ENCODE data around the gene ARL2BP. TPM values are rescaled to one million over a fixed set of nuclear protein-coding genes. Genes with fewer than 3 reads are reported as not detected.

Gene ARL2BP
- total and polyA plus RNA-seq, 9 of the 15 experiments (the other 6 are each of a cell fraction or from before 2014, with no cell fraction given): 16.7 to 41.8 (median 27.2) TPM

DNA sequence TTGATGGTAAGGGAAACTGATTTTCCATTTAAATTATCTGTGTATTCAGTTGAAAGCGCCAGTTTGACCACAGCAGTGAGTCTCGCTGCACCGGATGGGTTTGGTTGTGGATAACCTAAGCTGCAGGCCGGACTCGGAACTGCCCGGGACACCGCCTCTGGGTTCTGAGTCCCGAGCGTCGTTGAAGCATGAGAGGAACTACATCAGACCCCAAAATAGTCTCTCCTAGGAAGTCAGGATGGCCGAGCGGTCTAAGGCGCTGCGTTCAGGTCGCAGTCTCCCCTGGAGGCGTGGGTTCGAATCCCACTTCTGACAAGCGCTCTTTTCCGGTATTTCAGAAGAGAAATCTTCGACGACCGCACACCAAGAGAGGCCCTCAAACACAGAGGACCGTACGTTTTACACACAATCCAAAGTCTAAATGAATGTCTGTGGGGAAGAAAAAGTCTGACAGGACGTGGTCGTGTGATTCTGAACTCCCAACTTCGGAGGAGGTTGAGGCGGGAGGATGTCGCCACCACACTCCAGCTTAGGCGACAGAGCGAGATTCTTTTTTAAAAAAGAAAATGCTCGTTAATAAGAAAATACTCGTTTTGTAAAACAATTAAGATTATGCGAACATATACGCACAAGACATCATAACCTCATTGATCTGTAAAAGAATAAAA lies 54.8 kb downstream of the ARL2BP start (continued):
- TF ChIP-seq, protein P1, sequence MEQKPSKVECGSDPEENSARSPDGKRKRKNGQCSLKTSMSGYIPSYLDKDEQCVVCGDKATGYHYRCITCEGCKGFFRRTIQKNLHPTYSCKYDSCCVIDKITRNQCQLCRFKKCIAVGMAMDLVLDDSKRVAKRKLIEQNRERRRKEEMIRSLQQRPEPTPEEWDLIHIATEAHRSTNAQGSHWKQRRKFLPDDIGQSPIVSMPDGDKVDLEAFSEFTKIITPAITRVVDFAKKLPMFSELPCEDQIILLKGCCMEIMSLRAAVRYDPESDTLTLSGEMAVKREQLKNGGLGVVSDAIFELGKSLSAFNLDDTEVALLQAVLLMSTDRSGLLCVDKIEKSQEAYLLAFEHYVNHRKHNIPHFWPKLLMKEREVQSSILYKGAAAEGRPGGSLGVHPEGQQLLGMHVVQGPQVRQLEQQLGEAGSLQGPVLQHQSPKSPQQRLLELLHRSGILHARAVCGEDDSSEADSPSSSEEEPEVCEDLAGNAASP (IDR thresholded peaks at IDR 0.05): no peak
- no peak for TF ChIP-seq ZNF263 (CRISPR knock-in tag; IDR thresholded peaks at IDR 0.05; ENCODE audit: borderline replicate concordance)
- no peak for TF ChIP-seq CREB3L1 (IDR thresholded peaks at IDR 0.05; ENCODE audit: borderline replicate concordance, low read depth)
- peak; percentile 52 for TF ChIP-seq HDAC3 (IDR thresholded peaks at IDR 0.05; ENCODE audit: borderline replicate concordance, partially characterized antibody)
- peak; percentile 97; the same call in 1 of the 2 replicates for TF ChIP-seq NBN (IDR thresholded peaks at IDR 0.05; ENCODE audit: low read depth)
- TF ChIP-seq ZC3H11A (IDR thresholded peaks at IDR 0.05; ENCODE audit: low read depth, low read length): no peak
- TF ChIP-seq CBFA2T2 (conservative IDR thresholded peaks at IDR 0.05): no peak
- TF ChIP-seq ZEB2 (IDR thresholded peaks at IDR 0.05): peak; percentile 58
- no peak for TF ChIP-seq MTA2 (IDR thresholded peaks at IDR 0.05; ENCODE audit: low read depth)
- TF ChIP-seq L3MBTL2 (IDR thresholded peaks at IDR 0.05): peak; percentile 46
- peak in 1 of 2 experiments; percentile 58; a peak in 1 of 4 replicates for TF ChIP-seq RCOR1 (IDR thresholded peaks at IDR 0.05; ENCODE audit: borderline replicate concordance in 1 of 2, low read depth in 2 of 2, low read length in 2 of 2)
- TF ChIP-seq ZSCAN29 (IDR thresholded peaks at IDR 0.05): peak; percentile 70
- peak; percentile 65; the same call in 1 of the 2 replicates for TF ChIP-seq CHAMP1 (IDR thresholded peaks at IDR 0.05)
- no peak for TF ChIP-seq DIDO1 (tag; IDR thresholded peaks at IDR 0.05; ENCODE audit: low read depth)
- peak; percentile 100 for TF ChIP-seq POLR2H (tag; IDR thresholded peaks at IDR 0.05; ENCODE audit: low read depth)
- TF ChIP-seq, protein P2, sequence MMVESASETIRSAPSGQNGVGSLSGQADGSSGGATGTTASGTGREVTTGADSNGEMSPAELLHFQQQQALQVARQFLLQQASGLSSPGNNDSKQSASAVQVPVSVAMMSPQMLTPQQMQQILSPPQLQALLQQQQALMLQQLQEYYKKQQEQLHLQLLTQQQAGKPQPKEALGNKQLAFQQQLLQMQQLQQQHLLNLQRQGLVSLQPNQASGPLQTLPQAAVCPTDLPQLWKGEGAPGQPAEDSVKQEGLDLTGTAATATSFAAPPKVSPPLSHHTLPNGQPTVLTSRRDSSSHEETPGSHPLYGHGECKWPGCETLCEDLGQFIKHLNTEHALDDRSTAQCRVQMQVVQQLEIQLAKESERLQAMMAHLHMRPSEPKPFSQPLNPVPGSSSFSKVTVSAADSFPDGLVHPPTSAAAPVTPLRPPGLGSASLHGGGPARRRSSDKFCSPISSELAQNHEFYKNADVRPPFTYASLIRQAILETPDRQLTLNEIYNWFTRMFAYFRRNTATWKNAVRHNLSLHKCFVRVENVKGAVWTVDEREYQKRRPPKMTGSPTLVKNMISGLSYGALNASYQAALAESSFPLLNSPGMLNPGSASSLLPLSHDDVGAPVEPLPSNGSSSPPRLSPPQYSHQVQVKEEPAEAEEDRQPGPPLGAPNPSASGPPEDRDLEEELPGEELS (CRISPR knock-in tag; IDR thresholded peaks at IDR 0.05; ENCODE audit: borderline replicate concordance): no peak
- 0 out of 2 replicates have a peak, but pooled peaks have one; percentile 56 for TF ChIP-seq ZNF780A (CRISPR knock-in tag; IDR thresholded peaks at IDR 0.05)
- TF ChIP-seq DPF2 (IDR thresholded peaks at IDR 0.05): peak; percentile 46; the same call in 1 of the 2 replicates
- no peak for TF ChIP-seq EZH2 (IDR thresholded peaks at IDR 0.05; ENCODE audit: borderline replicate concordance, low read depth, low read length)
- TF ChIP-seq ARID1B (IDR thresholded peaks at IDR 0.05): no peak
- peak; percentile 26 for TF ChIP-seq NUFIP1 (IDR thresholded peaks at IDR 0.05; ENCODE audit: partially characterized antibody)
- TF ChIP-seq SNIP1 (IDR thresholded peaks at IDR 0.05; ENCODE audit: low read depth): no peak; the same call in 1 of the 2 replicates
- peak; percentile 100 for TF ChIP-seq TBP (optimal IDR thresholded peaks at IDR 0.05; ENCODE audit: low read depth, low read length)
- no peak for TF ChIP-seq SETDB1 (IDR thresholded peaks at IDR 0.05; ENCODE audit: low read length)

All from K562 (cell line).